ENCODE data around the gene HRCT1.
"Not testable (repeated sequence)": the region's sequence is repeated elsewhere in the genome, so short reads cannot be mapped to it uniquely, and the experiment has no call there.

HRCT1 gene

GRCh38 chr9:35896570-35896969 lies 9.4 kb upstream of the HRCT1 start:
- no peak for DNase-seq

GRCh38 chr9:35897376-35898099 lies 8.5 kb upstream of the HRCT1 start:
- not testable (repeated sequence) for DNase-seq

- DNase-seq = no peak
Observed at GRCh38 chr9:35898337-35898736, 7.7 kb upstream of the HRCT1 start.

GRCh38 chr9:35899021-35899420 lies 7.0 kb upstream of the HRCT1 start:
- DNase-seq = no peak

GRCh38 chr9:35903049-35903448 lies 3.0 kb upstream of the HRCT1 start:
- DNase-seq = no peak

- DNase-seq = no peak
Observed at GRCh38 chr9:35904338-35904737, 1.7 kb upstream of the HRCT1 start.

GRCh38 chr9:35905051-35905781 lies 786 bp upstream of the HRCT1 start:
- DNase-seq = no peak

GRCh38 chr9:35906923-35907699 lies 1.1 kb downstream of the HRCT1 start:
- DNase-seq = peak; percentile 56

GRCh38 chr9:35907711-35908503 lies 1.9 kb downstream of the HRCT1 start:
- DNase-seq = peak; percentile 52

- peak; percentile 45 for DNase-seq
Observed at GRCh38 chr9:35908504-35909125, 2.6 kb downstream of the HRCT1 start.

- no peak for DNase-seq
Observed at GRCh38 chr9:35909274-35909673, 3.3 kb downstream of the HRCT1 start, which contains the start of gene SPAAR. SPAAR (plus strand) TSS chr9:35909490; CDS start chr9:35910464, 974 bp downstream.

GRCh38 chr9:35909687-35910612 lies 3.9 kb downstream of the HRCT1 start:
- DNase-seq = no peak

- DNase-seq = no peak
Observed at GRCh38 chr9:35910613-35911359, 4.8 kb downstream of the HRCT1 start.

- no peak for DNase-seq
Observed at GRCh38 chr9:35911690-35912089, 5.7 kb downstream of the HRCT1 start.

GRCh38 chr9:35912791-35913400 lies 6.9 kb downstream of the HRCT1 start:
- no peak for DNase-seq

- DNase-seq = not testable (repeated sequence)
Observed at GRCh38 chr9:35913429-35913828, 7.4 kb downstream of the HRCT1 start.

- no peak for DNase-seq
Observed at GRCh38 chr9:35914301-35914807, 8.4 kb downstream of the HRCT1 start.

- DNase-seq = no peak
Observed at GRCh38 chr9:35915681-35916294, 9.8 kb downstream of the HRCT1 start.

GRCh38 chr9:35917261-35917660 lies 11.3 kb downstream of the HRCT1 start:
- no peak for DNase-seq

Measured in right kidney (tissue), 1 donor.